Tibial nerve (tissue), 3 donors: Measurements from ENCODE around the gene PSMA7.

Experiments
- CTCF ChIP-seq, 5 experiments: fragments of 200-600 bp in 3 of 5; fragments of 450-650 bp in 2 of 5; sonication (generic) in 3 of 5; IDR thresholded peaks; one replicate each; pipeline ENCODE4 v1.5.1; 2016 to 2019; ENCODE audit warnings: antibody characterized with exemption in 5 of 5, mild to moderate bottlenecking in 3 of 5, moderate library complexity in 2 of 5
- POLR2A ChIP-seq, 2 donors: fragments of 450-650 bp; IDR thresholded peaks; one replicate each; pipeline ENCODE4 v1.6.1; 2017; ENCODE audit warnings: antibody characterized with exemption in 2 of 2, mild to moderate bottlenecking in 2 of 2, moderate library complexity in 2 of 2

- TF ChIP-seq CTCF (IDR thresholded peaks at IDR 0.05) (no peak), POLR2A (IDR thresholded peaks at IDR 0.05) (no peak)
Observed at GRCh38 chr20:62157387-62158087, 14.3 kb upstream of the PSMA7 start.
